Stimulated activated naive B cell treated with anti-CD40 and anti-IgM and Interleukin-4, amounts not matched to agents 10 μg/mL and 1 μg/mL and 100 μg/mL, for 72 hours (primary cell): ENCODE measurements around the gene ZFYVE1.
A peak's percentile ranks its signal among the peaks of the same experiment; 100 is the strongest.
"Not testable (repeated sequence)": the region's sequence is repeated elsewhere in the genome, so short reads cannot be mapped to it uniquely, and the experiment has no call there.

Experiments used
- ATAC-seq, 2 donors: fragments of 150-1000 bp; cut with Tn5 transposase; replicated peaks; 2 replicates each; pipeline ENCODE4 v1.10.0; 2021; ENCODE audit warnings: moderate library complexity in 1 of 2
- DNase-seq: peaks from one replicate; pipeline ENCODE4 v3.0.0; 2021
- H3K27ac Mint-ChIP-seq: one replicate; pipeline ENCODE4 v1.8.0; 2022; ENCODE audit warnings: mild to moderate bottlenecking, mixed read lengths
- H3K27me3 Mint-ChIP-seq, 2 donors: one replicate each; pipeline ENCODE4 v1.8.0; 2022; ENCODE audit warnings: mixed read lengths in 2 of 2
- H3K36me3 Mint-ChIP-seq, 2 donors: one replicate each; pipeline ENCODE4 v1.8.0; 2022; ENCODE audit warnings: mixed read lengths in 2 of 2, mild to moderate bottlenecking in 1 of 2
- H3K4me1 Mint-ChIP-seq, 2 donors: one replicate each; pipeline ENCODE4 v1.8.0; 2022; ENCODE audit warnings: mixed read lengths in 2 of 2, mild to moderate bottlenecking in 1 of 2
- H3K4me3 Mint-ChIP-seq, 2 donors: one replicate each; pipeline ENCODE4 v1.8.0; 2022; ENCODE audit warnings: mild to moderate bottlenecking in 2 of 2, mixed read lengths in 2 of 2, moderate library complexity in 1 of 2
- H3K9me3 Mint-ChIP-seq, 2 donors: one replicate each; pipeline ENCODE4 v1.8.0; 2022; ENCODE audit warnings: mixed read lengths in 2 of 2, mild to moderate bottlenecking in 1 of 2

The ZFYVE1 gene

DNA sequence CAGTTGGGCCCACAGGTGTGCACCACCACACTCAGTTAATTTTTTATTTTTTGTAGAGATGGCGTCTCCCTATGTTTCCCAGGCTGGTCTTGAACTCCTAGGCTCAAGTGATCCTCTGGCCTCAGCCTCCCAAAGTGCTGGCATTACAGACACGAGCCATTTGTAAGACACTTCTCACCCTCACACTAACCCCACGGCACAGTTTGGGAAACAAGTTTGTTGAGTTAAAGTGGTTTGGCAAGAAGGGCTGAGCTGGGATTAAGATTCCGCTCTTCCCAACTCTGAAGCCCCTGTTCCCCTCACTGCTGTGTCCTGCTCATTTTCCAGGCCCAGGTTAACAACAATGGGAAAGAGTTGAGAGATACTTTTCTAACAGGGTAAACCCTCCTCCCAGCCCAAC lies 65.9 kb downstream of the ZFYVE1 start:
- ATAC-seq, H3K4me3 Mint-ChIP-seq, DNase-seq, H3K27me3 Mint-ChIP-seq, H3K4me1 Mint-ChIP-seq, H3K9me3 Mint-ChIP-seq: not testable (repeated sequence)
- Mint-ChIP-seq H3K27ac (peak overlapping the region; percentile 47), H3K36me3 (peaks cover 37 to 70% of the 10 kb centered on the region in 2 donors)

- Mint-ChIP-seq H3K36me3 (peaks cover 45 to 82% of the 10 kb centered on the region in 2 donors), H3K27me3 (no peaks in the 10 kb centered on the region), H3K27ac (no peak overlapping the region), H3K4me1 (peaks cover 0 to 2% of the 10 kb centered on the region in 2 donors), H3K4me3 (no peak overlapping the region), H3K9me3 (no peaks in the 10 kb centered on the region)
- no peak for DNase-seq
- ATAC-seq, result no peak
Measured at GRCh38 chr14:72958548-72958947, 68.4 kb downstream of the ZFYVE1 start.

GRCh38 chr14:72957213-72957612 lies 69.7 kb downstream of the ZFYVE1 start:
- ATAC-seq (no peak), DNase-seq (no peak)
- Mint-ChIP-seq H3K9me3 (no peaks in the 10 kb centered on the region), H3K27me3 (no peaks in the 10 kb centered on the region), H3K4me3 (no peak overlapping the region), H3K27ac (no peak overlapping the region), H3K36me3 (peaks cover 44 to 76% of the 10 kb centered on the region in 2 donors), H3K4me1 (no peaks in the 10 kb centered on the region)

GRCh38 chr14:72956741-72957140 lies 70.2 kb downstream of the ZFYVE1 start:
- H3K9me3 Mint-ChIP-seq, ATAC-seq, H3K4me3 Mint-ChIP-seq, DNase-seq, H3K27me3 Mint-ChIP-seq, H3K4me1 Mint-ChIP-seq: not testable (repeated sequence)
- peak overlapping the region; percentile 5 for H3K27ac Mint-ChIP-seq
- peaks cover 45 to 76% of the 10 kb centered on the region in 2 donors for H3K36me3 Mint-ChIP-seq

- DNase-seq, result no peak
- peaks cover 0 to 1% of the 10 kb centered on the region in 2 donors for H3K4me1 Mint-ChIP-seq
- H3K36me3 Mint-ChIP-seq, result peaks cover 30 to 54% of the 10 kb centered on the region in 2 donors
- no peaks in the 10 kb centered on the region for H3K27me3 Mint-ChIP-seq
- ATAC-seq, result no peak
- H3K27ac Mint-ChIP-seq, result no peak overlapping the region
- H3K4me3 Mint-ChIP-seq, result no peak overlapping the region
- no peaks in the 10 kb centered on the region for H3K9me3 Mint-ChIP-seq
Measured at GRCh38 chr14:72952171-72952570, 74.7 kb downstream of the ZFYVE1 start.

GRCh38 chr14:72948481-72949138 lies 78.3 kb downstream of the ZFYVE1 start:
- no peak overlapping the region for H3K27ac Mint-ChIP-seq
- H3K4me1 Mint-ChIP-seq, result peaks cover 0 to 1% of the 10 kb centered on the region in 2 donors
- no peaks in the 10 kb centered on the region for H3K9me3 Mint-ChIP-seq
- H3K4me3 Mint-ChIP-seq, result no peak overlapping the region
- no peaks in the 10 kb centered on the region for H3K27me3 Mint-ChIP-seq
- peak in 1 of 2 donors; percentile 53 for ATAC-seq
- H3K36me3 Mint-ChIP-seq, result peaks cover 20 to 44% of the 10 kb centered on the region in 2 donors
- peak; percentile 18 for DNase-seq

GRCh38 chr14:72947366-72948160 lies 79.3 kb downstream of the ZFYVE1 start:
- ATAC-seq, result peak; percentile 27 to 38
- DNase-seq, result no peak
- H3K9me3 Mint-ChIP-seq, result no peaks in the 10 kb centered on the region
- H3K4me1 Mint-ChIP-seq, result peaks cover 0 to 1% of the 10 kb centered on the region in 2 donors
- H3K4me3 Mint-ChIP-seq, result no peak overlapping the region
- no peak overlapping the region for H3K27ac Mint-ChIP-seq
- peaks cover 29 to 54% of the 10 kb centered on the region in 2 donors for H3K36me3 Mint-ChIP-seq
- no peaks in the 10 kb centered on the region for H3K27me3 Mint-ChIP-seq

GRCh38 chr14:72946491-72946890 lies 80.4 kb downstream of the ZFYVE1 start:
- ATAC-seq, result no peak

GRCh38 chr14:72945356-72946027 lies 81.4 kb downstream of the ZFYVE1 start:
- Mint-ChIP-seq H3K4me3 (no peak overlapping the region), H3K27me3 (no peaks in the 10 kb centered on the region), H3K36me3 (peaks cover 21 to 52% of the 10 kb centered on the region in 2 donors), H3K27ac (no peak overlapping the region), H3K4me1 (peaks cover 0 to 1% of the 10 kb centered on the region in 2 donors), H3K9me3 (no peaks in the 10 kb centered on the region)
- ATAC-seq, result no peak
- no peak for DNase-seq

More at GRCh38 chr14:72946491-72946890, 80.4 kb downstream of the ZFYVE1 start:
- no peak for DNase-seq
- Mint-ChIP-seq H3K9me3 (no peaks in the 10 kb centered on the region), H3K27me3 (no peaks in the 10 kb centered on the region), H3K27ac (no peak overlapping the region), H3K36me3 (peaks cover 22 to 55% of the 10 kb centered on the region in 2 donors), H3K4me1 (peaks cover 0 to 1% of the 10 kb centered on the region in 2 donors), H3K4me3 (no peak overlapping the region)

DNA sequence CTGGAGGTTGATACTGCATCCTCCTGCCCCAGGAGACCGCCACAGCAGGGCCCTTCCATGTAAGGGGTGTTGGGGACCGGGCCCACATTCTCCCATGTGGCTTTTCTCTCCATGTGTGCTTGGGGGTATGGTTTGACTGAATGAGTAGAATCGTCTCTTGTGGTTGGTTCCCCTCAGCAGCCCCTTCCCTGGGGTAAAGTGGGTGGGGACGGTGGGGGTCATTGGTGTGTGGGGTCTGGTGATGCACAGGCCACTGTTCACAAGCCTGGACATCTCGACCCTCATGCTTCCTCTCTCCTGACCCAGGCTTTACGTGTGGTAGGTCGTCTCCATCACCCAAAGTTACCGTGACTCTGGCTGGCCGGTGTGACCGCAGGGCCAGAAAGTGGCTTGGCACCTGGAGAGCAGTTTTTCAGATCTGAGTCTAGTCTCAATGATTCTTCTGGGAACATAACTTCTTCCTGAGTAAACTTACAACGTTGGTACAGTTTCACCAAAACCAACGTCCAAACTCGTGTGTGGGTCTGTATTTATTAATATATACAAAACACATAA lies 83.0 kb downstream of the ZFYVE1 start:
- H3K36me3 Mint-ChIP-seq, result peaks cover 29 to 58% of the 10 kb centered on the region in 2 donors
- H3K4me1 Mint-ChIP-seq, result peaks cover 0 to 1% of the 10 kb centered on the region in 2 donors
- no peaks in the 10 kb centered on the region for H3K9me3 Mint-ChIP-seq
- ATAC-seq (no peak), DNase-seq (no peak)
- no peak overlapping the region for H3K27ac Mint-ChIP-seq
- H3K27me3 Mint-ChIP-seq, result no peaks in the 10 kb centered on the region
- H3K4me3 Mint-ChIP-seq, result no peak overlapping the region

- H3K36me3 Mint-ChIP-seq, result peaks cover 32 to 62% of the 10 kb centered on the region in 2 donors
- H3K9me3 Mint-ChIP-seq, result no peaks in the 10 kb centered on the region
- no peak for DNase-seq
- ATAC-seq, result no peak
- H3K27ac Mint-ChIP-seq, result no peak overlapping the region
- no peaks in the 10 kb centered on the region for H3K27me3 Mint-ChIP-seq
- H3K4me1 Mint-ChIP-seq, result no peaks in the 10 kb centered on the region
- no peak overlapping the region for H3K4me3 Mint-ChIP-seq
Measured at GRCh38 chr14:72942934-72943333, 84.0 kb downstream of the ZFYVE1 start.

DNA sequence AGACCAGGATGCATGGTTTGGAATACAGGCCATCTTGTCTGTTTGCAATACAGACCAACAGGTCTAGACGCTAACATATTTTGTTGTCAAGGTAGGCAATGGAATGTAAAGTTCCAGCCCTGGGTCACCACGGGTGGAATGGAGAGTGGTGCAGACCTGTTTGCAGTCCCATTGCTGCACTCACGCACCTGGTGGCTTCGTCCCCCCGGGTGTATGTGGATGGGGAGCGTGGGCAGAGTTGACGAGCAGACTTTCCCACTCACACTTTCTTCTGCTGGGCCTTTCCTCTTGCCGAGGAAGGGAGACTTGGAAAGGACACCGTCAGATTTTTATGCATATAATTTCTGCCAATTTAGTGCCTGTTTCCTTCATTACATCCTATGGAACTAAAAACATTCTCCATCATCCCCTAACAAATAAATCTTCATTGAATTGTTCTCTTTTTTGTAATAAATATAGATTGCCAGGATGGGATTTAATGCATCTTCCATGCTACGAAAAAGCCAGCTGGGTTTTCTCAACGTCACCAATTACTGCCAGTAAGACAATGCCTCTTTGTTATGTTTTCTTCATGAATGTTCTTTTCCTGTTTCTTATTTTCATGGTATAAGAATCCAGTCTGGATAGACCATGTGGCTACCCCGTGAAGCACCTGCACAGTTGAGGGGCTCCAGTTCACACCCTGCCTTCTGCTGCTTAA lies 85.5 kb downstream of the ZFYVE1 start:
- no peak for DNase-seq
- no peak overlapping the region for H3K4me3 Mint-ChIP-seq
- no peak overlapping the region for H3K27ac Mint-ChIP-seq
- H3K9me3 Mint-ChIP-seq, result no peaks in the 10 kb centered on the region
- no peaks in the 10 kb centered on the region for H3K27me3 Mint-ChIP-seq
- peaks cover 36 to 64% of the 10 kb centered on the region in 2 donors for H3K36me3 Mint-ChIP-seq
- H3K4me1 Mint-ChIP-seq, result peaks cover 9 to 13% of the 10 kb centered on the region in 2 donors
- ATAC-seq, result no peak

DNA sequence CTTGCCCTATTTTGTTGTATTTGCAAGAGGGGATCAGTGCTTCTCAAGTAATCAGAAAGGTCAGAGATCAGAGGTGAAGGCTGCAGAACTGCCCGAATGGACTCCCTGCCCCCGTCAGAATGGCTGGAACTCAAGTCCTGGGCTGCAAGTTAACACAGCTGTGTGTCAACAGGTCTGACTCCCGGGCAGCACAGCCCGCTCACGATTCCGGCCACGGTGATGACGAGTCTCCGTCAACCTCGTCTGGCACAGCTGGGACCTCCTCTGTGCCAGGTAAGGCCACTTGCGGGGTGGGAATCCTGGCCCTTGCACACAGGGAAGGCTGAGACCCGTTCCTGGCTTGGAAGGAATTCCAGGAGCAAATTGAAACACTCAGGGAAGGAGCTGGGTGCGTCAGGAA lies 87.3 kb downstream of the ZFYVE1 start:
- no peaks in the 10 kb centered on the region for H3K9me3 Mint-ChIP-seq
- no peak overlapping the region for H3K4me3 Mint-ChIP-seq
- H3K36me3 Mint-ChIP-seq, result peaks cover 36 to 59% of the 10 kb centered on the region in 2 donors
- ATAC-seq, result no peak
- DNase-seq, result no peak
- peaks cover 9 to 19% of the 10 kb centered on the region in 2 donors for H3K4me1 Mint-ChIP-seq
- no peaks in the 10 kb centered on the region for H3K27me3 Mint-ChIP-seq
- no peak overlapping the region for H3K27ac Mint-ChIP-seq

DNA sequence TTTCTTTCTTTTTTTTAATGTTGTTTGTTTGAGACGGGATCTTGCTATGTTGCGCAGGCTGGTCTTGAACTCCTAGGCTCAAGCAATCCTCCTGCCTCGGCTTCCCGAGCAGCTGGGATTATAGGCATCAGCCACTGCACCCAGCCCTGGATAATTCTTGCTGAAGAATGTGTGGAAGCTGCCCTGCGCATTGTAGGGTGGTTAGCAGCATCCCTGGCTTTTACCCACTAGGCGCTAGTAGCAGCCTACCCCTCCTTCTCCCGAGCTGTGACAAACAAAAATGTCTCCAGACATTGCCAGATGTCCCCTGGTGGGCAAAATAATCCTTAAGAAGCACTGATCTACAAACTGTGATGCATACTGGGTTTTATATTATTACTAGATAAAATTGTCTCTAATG lies 94.0 kb downstream of the ZFYVE1 start:
- H3K4me3 Mint-ChIP-seq, result no peak overlapping the region
- no peaks in the 10 kb centered on the region for H3K27me3 Mint-ChIP-seq
- H3K9me3 Mint-ChIP-seq, result no peaks in the 10 kb centered on the region
- no peak for DNase-seq
- peaks cover 11 to 29% of the 10 kb centered on the region in 2 donors for H3K36me3 Mint-ChIP-seq
- no peak for ATAC-seq
- H3K4me1 Mint-ChIP-seq, result peaks cover 16 to 19% of the 10 kb centered on the region in 2 donors
- H3K27ac Mint-ChIP-seq, result no peak overlapping the region
